GM21619 (cell line): Measurements from ENCODE around the gene GCNT1.
A peak's percentile ranks its signal among the peaks of the same experiment; 100 is the strongest.
"Not testable (repeated sequence)": the region's sequence is repeated elsewhere in the genome, so short reads cannot be mapped to it uniquely, and the experiment has no call there.

Experiments used
- ATAC-seq: cut with Tn5 transposase; IDR thresholded peaks from one replicate; pipeline ENCODE4 v1.9.1; 2021; ENCODE audit not compliant: unreplicated experiment

The GCNT1 gene

GRCh38 chr9:76441551-76442322 is 17.2 kb upstream of the GCNT1 start:
- peak; percentile 57 for ATAC-seq

DNA sequence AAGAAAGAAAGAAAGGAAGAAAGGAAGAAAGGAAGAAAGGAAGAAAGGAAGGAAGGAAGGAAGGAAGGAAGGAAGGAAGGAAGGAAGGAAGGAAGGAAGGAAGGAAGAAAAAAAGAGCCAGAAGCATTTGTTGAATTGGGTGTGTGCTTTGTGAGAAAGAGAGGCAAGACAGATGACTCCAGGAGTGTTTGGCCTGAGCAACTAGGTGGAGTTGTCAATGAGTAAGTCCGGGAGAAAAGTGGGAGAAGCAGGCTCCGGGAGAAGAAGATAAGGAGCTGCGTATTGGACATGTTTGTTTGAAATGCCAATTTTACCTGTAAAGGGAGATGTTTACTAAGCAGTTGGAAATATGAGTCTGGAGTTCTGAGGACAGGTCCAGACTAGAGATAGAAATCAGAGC is 15.1 kb upstream of the GCNT1 start:
- no peak for ATAC-seq

DNA sequence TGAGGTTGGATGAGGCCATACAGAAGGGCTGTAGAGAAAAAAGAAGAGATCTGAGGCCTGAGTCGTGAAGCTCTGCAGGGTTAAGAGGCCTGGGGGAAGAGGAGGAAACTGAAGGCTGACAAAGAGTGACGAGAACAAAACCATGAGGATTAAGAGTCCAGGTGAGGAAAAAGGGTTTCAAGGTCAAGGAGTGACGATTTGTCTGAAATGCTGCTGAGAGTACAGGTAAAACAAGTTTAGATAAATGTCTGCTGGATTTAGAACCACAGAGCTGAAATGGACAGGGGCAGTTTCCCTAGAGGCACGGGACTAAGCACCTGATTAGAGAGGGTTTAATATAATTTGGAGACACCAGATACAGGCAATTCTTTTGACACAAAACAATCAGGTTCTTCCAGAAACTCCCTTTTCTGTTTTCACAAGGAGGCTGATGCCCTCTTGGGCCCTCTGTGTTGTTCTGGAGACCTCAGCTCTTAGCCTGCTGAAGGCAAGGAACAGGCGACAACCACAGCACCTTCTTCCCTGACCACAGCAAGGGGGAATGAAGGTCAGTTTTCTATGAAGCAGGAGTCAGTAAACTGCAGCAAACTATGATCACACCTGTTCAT is 14.6 kb upstream of the GCNT1 start:
- ATAC-seq = no peak

GRCh38 chr9:76445976-76446375 is 13.0 kb upstream of the GCNT1 start:
- no peak for ATAC-seq

DNA sequence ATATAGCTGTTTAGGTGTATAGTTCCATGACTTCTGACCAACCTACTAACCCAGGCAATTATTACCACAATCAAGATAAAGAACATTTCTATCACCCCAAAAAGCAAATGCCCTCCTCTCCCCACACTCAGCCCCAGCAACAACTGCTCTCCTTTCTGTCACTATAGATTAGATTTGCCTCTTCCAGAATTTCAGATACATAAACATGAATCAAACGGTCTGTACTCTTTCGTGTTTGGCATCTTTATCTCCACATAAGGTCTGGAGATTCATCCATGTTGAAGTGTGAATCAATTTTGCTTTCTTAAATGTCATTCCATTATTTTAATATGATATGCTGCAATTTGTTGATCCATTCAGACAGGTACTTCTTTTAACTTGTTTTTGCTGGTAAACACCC is 10.5 kb upstream of the GCNT1 start:
- ATAC-seq = no peak

DNA sequence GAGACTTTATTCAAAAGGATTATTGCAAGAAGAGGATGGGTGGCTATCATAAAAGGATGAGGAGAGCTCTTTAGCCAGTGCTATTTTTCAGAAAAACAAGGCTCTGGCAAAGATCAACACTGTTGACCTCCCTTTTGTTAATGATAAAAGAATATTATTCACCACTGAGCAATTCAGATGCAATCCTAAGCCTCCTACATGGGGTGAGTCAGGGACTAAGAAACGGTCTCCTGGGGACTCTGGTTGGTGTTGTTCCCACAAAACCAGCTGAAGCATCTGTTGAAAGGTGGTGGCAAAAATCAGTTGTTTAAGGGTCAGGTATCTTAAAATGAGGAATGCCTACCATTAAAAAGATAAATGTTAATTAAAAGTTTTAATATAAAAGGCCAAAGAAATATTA is 7.7 kb upstream of the GCNT1 start:
- ATAC-seq = no peak

DNA sequence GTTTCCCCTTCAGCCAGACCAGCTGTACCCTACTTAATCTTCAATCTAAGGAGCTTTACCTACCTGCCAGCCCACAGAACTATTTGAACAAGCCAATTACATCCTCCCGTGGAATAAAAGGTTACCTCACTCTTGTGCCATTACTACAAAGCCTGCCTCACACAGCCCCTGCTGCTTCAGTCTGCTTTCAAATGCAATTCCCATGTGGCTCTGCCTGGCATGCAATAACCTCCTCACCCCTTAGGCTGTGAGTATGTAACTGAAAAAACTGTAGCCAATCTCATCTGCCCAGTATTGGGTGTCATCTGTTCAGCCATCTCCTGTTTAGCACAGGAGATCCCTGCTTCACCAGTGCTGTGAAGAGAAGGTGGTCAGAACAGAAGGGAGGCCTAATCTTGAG is 6.1 kb upstream of the GCNT1 start:
- no peak for ATAC-seq

GRCh38 chr9:76453785-76454184 is 5.2 kb upstream of the GCNT1 start:
- ATAC-seq = no peak

DNA sequence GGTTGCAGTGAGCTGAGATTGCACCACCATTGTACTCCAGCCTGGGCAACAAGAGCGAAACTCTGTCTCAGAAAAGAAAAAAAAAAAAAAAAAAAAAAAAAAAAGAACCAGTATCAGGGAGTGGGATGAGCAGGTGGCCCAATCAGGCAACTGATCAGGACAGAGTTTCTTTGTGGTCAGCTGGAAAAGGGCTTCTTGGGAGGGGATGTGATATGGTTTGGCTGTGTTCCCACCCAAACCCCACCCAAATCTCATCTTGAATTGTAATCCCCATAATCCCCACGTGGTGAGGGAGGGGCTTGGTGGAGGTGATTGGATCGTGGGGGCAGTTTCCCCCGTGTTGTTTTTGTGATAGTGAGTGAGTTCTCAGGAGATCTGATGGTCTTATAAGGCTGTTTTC is 4.7 kb upstream of the GCNT1 start:
- no peak for ATAC-seq

- no peak for ATAC-seq
Observed at GRCh38 chr9:76456202-76456926, 2.6 kb upstream of the GCNT1 start.

- ATAC-seq = no peak
Observed at GRCh38 chr9:76459694-76460635, 983 bp downstream of the GCNT1 start.

DNA sequence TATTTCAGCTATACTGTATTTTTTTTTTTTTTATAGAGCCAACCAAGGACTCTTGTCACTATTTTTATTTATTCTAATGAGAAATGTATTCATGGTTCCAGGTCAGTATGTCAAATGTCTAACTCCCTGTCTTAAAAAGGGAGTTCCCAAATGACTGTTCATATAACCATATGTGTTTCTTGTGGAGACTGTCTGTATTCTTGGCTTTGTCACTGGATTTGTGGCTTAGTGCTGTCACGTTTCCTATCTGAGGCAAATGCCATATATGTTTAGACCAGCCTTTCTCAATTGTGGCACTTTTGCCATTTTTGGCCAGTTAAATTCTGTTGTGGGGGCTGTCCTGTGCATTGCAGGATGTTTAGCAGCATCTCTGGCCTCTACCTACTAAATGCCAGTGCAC is 3.1 kb downstream of the GCNT1 start:
- ATAC-seq = no peak

GRCh38 chr9:76463211-76463610 is 4.2 kb downstream of the GCNT1 start:
- ATAC-seq = peak; percentile 42

- no peak for ATAC-seq
Observed at GRCh38 chr9:76464706-76465105, 5.7 kb downstream of the GCNT1 start.

GRCh38 chr9:76465442-76466298 is 6.7 kb downstream of the GCNT1 start:
- ATAC-seq = no peak

GRCh38 chr9:76466299-76466605 is 7.3 kb downstream of the GCNT1 start:
- no peak for ATAC-seq

DNA sequence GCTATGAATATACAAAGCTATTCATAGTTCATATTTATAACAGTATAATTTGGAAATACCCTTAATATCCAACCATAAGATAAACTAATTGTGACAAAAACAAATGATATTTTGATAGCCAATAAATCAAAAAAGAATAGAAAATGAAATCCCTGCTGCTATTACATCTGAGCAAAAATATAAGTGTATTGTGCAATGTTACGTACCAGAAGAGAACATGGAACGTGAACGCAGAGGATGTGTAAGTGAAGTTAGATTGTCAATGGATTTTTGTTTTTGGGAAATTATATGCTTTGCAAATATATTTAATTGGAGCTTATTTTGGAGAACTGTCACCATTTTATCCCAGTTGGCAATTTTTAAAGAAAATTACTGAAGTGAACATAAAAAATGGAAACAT is 15.4 kb downstream of the GCNT1 start:
- no peak for ATAC-seq

GRCh38 chr9:76475686-76476085 is 16.7 kb downstream of the GCNT1 start:
- ATAC-seq = no peak

DNA sequence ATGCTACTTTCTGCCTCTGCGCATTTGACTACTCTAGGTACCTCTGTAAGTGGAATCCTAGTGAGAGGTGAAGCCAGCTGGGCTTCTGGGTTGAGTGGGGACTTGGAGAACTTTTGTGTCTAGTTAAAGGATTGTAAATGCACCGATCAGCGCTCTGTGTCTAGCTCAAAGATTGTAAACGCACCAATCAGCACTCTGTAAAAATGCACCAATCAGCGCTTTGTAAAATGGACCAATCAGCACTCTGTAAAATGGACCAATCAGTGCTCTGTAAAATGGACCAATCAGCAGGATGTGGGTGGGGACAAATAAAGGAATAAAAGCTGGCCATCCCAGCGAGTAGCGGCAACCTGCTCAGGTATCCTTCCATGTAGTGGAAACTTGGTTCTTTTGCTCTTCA is 18.8 kb downstream of the GCNT1 start:
- not testable (repeated sequence) for ATAC-seq

DNA sequence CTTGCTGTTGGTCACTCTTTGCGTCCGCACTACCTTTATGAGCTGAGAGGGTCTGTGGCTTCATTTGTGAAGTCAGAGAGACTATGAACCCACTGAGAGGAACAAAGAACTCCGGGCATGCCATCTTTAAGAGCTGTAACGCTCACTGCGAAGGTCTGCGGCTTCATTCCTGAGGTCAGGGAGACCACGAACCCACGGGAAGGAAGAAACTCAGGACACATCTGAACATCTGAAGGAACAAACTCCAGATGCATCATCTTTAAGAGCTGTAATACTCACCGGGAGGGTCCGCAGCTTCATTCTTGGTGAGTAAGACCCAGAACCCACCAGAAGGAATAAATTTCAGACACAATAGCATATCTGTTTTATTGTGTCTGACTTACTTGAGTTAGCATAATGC is 19.2 kb downstream of the GCNT1 start:
- no peak for ATAC-seq
